Sigmoid colon (tissue), 4 donors: ENCODE results near the gene CCDC157.

Experiments
- CTCF ChIP-seq, 4 experiments: fragments of 450-650 bp in 3 of 4; fragments of 200-600 bp in 1 of 4; IDR thresholded peaks; one replicate each; pipeline ENCODE4 v1.5.1; 2016 to 2019; ENCODE audit warnings: antibody characterized with exemption in 4 of 4, mild to moderate bottlenecking in 3 of 4, moderate library complexity in 2 of 4
- POLR2A ChIP-seq, 2 donors: fragments of 450-650 bp; IDR thresholded peaks; one replicate each; pipeline ENCODE4 v1.6.1; 2016; ENCODE audit warnings: antibody characterized with exemption in 2 of 2, mild to moderate bottlenecking in 2 of 2, moderate library complexity in 2 of 2
- POLR2AphosphoS5 ChIP-seq, 4 donors: sonication (generic); formaldehyde crosslinking; IDR thresholded peaks; one replicate each; pipeline ENCODE4 v1.6.1; 2017; ENCODE audit warnings: antibody characterized with exemption in 4 of 4

- TF ChIP-seq POLR2AphosphoS5 (IDR thresholded peaks at IDR 0.05) (peak in 3 of 4 donors; percentile 19 to 43 (median 39)), CTCF (IDR thresholded peaks at IDR 0.05) (no peak), POLR2A (IDR thresholded peaks at IDR 0.05) (no peak)
These were observed 15.7 kb upstream of the CCDC157 start for GRCh38 chr22:30340911-30341685.
